NOMO-1 (cell line): ENCODE results near the gene DDX28.
"Not testable (repeated sequence)": the region's sequence is repeated elsewhere in the genome, so short reads cannot be mapped to it uniquely, and the experiment has no call there.

Experiments
- DNase-seq, 2 experiments: peaks; one replicate each; lab custom pipeline; 2025; ENCODE audit not compliant: unreplicated experiment in 2 of 2; lab: John Stamatoyannopoulos, UW

The DDX28 gene

DNA sequence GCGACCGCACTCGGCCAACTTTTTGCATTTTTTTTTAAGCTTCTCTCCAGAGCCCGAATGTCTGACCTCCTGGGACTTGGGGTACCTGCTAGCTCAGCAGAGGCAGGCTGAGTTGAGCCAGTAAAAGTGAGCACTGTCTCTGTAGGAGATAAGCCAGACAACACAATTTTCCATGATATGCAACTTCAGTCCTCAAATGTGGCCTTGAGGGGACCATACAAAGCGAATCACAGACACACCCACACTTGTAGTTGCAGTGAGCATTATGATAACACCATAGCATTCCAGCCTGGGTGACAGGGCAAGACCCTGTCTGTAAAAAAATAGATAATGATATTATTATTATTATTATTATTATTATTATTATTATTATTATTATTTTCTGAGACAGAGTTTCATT, 26.4 kb downstream of the DDX28 start:
- DNase-seq = no peak

- peak; percentile 65 to 74 for DNase-seq
These were observed 27.6 kb downstream of the DDX28 start for GRCh38 chr16:67995423-67995822.

- DNase-seq = not testable (repeated sequence)
These were observed 29.0 kb downstream of the DDX28 start for GRCh38 chr16:67994040-67994408.

DNA sequence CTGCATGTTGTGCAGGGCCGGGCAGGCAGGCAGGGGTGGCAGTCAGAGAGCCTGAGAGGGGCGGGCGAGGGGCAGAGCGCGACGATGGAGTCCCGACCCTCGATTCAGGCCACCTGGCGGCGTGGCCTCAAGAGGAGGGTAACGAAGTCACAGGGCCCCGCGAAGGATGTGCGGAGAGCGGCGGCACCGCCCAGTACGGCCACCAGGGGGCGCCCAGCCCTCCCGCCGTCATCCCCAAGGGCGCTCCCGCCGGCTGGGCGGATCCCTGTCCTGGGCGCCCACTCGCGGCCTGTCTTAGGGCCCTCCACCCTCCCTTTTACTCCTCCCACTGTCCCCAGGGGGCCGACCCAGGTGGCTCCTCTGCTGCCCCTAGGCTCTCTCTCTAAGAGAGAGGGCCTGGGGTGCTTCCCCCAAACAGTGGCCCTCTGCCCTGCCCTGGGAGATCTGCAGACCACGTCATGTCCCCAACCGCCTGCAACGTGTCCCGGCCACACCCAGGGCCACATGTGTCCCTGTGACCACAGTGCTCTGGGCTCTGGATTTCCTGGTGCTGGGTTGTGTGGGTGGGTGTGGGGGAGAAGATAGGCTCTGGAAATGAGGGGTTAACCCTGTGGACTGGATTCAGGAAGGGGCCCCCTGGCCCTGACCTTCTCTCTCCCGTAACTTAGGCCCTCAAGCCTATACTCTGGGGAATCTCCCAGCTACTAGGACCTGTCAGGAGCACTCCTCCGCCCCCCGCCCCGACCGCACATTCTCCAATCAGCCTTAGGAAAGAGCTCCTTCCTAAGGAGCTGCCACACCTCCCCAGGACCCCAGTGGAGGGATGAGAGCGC, 29.6 kb downstream of the DDX28 start:
- DNase-seq = peak; percentile 85 to 91

GRCh38 chr16:67992661-67993206, 30.3 kb downstream of the DDX28 start:
- DNase-seq = no peak

GRCh38 chr16:67990018-67990386, 33.0 kb downstream of the DDX28 start:
- no peak for DNase-seq

DNA sequence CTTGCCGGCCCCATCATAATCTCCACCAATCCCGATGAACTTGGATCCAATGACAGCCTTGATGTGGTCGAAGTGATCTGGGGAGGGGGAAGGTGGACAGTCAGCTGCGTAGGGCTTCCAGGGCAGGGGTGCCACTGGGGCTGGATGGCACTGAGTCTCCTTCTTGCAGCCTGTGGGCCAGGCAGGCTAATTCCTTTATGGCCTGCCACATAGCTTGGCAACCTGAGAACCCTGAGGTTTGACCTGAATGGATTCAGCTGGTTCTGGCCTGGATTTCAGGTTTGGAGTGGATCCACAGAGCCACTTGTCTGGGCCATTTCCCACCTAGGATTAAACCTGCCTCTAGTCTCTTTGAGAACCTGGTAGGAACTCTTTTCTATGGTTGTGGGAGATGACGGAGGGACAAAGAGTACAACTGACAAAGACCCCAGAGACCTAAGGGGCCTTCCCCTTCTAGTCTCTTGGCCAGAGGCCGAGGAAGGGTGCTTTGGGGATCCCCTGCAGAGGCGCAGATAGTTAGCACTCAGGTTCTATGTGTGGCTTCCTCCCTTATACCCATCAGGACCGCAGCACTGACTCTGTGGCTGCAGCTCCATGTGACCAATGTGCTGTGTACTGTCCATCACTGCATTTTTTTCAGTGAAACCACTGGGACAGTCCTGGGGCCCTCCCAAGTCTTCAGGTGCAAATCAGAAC, 33.6 kb downstream of the DDX28 start:
- DNase-seq = no peak

GRCh38 chr16:67988675-67989074, 34.4 kb downstream of the DDX28 start:
- DNase-seq = no peak

DNA sequence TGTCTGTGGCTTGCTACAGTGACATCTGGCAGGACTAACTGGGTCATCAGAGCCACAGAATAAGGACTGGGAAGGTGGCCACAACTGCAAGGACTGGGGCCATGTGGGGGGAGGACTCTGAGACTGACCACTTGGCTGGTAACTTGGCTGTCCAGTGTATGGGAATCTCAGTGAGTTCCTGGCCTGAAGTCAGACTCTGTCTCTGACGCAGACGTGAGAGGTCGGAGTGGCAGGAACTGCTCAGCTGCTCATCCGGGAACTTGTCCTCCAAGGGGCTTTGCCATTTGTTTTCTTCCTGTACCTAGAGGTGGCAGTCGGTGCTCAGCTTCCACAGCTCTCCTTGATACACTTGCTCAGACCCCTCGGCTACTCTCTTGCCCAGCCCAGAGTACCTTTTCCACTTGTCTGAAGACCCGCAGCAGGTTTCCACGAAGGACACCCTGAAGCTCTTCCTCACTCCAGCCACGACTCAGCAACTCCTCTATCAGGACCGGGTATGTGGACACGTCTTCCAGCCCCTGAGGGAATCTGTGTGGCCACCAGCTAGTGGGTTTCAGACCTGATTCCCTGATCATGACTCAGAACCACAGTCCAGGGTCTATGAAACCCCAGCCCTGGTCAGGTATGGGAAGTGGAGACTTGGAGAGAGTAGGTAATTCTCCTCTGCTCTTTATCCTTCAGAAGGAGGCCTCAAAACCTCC, 35.4 kb downstream of the DDX28 start:
- DNase-seq = no peak

GRCh38 chr16:67986949-67987348, 36.1 kb downstream of the DDX28 start:
- DNase-seq = no peak

- DNase-seq = no peak
These were observed 40.9 kb downstream of the DDX28 start for GRCh38 chr16:67982011-67982696.

GRCh38 chr16:67979955-67980678, 42.9 kb downstream of the DDX28 start, which contains the start of gene DPEP3:
Gene DPEP3, minus strand, starts transcription at chr16:67980499. Its CDS starts 119 bp downstream, at chr16:67980380.
- DNase-seq = peak; percentile 48 to 59

DNA sequence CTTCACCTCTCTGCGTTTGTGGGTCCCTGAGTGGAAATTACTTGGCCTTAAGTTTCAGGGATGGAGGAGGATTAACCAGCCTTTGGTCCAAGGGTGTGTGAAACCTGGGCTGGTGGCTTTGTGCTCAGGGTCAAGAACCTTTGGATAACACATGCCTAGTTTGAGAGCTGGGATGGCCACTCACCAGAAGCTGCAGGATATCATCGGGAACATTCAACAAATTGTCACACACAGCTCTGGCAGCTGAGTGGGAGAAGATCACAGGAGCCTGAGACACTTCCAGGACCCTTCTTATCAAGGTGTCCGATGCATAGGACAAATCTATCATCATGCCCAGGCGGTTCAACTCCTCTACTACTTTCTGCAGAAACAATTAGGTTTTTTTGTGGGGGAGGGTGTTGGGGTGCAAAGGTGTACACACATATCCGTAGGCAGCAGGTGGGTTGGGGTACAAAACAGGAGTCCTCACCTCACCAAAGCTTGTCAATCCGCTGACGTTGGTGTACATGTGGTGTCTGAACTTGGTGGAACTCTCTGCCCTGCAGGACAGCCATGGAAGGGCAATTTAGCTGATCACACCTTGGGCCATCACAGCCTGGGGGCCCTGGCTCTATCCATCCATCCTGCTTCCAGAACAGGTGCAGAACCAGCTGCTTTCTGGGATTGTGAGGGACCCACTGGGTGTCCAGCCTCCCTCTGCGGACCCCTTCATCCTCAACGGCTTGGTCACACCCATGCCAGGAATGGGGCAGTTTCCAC, 45.4 kb downstream of the DDX28 start:
- DNase-seq = no peak

GRCh38 chr16:67977005-67977404, 46.0 kb downstream of the DDX28 start:
- no peak for DNase-seq

- DNase-seq = no peak
These were observed 46.8 kb downstream of the DDX28 start for GRCh38 chr16:67976205-67976604.

DNA sequence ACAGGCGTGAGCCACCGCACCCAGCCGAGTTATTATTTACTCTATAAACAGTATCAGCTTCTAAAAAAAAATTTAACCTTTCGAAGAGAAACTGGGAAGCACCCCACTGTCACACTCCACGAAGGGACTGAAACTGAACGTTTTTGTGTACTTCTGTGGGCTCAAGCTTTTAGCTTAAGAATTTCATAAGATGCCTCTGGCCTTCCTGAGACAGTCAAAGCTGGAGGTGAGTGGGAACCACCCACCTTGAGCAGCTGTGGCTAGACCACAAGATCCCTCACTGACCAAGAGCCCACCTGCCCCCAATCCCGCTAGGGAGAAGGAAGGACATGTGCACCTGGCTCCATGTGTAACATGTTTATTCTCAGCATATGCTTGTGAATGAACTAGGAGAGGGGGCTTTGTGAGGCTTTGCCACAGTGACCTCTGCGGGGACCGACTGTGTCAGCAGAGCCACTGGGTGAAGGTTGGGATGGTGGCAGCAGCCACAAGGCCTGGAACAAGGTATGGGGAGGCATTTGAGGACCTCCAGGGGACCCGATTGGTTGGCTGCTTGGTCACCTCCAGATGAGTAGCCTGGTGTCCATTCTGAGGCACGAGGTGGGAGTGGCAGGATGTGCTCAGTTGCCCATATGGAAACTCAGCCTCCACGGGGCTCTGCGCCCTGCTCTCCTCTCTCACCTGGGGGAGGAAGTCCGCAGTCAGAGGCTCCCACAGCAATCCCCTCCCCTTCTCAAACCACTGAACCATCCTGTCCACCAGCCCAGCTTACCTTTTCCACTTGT, 47.5 kb downstream of the DDX28 start:
- no peak for DNase-seq

DNA sequence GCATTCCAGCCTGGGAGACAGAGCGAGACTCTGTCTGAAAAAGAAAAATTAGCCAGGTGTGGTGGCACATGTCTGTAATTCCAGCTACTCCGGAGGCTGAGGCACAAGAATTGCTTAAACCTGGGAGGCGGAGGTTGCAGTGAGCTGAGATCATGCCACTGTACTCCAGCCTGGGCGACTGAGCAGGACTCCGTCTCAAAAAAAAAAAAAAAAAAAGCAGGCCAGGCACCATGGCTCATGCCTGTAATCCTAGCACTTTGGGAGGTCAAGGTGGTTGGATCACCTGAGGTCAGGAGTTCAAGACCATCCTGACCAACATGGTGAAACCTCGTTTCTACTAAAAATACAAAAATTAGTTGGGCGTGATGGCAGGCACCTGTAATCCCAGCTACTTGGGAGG, 50.7 kb downstream of the DDX28 start:
- not testable (repeated sequence) for DNase-seq

DNA sequence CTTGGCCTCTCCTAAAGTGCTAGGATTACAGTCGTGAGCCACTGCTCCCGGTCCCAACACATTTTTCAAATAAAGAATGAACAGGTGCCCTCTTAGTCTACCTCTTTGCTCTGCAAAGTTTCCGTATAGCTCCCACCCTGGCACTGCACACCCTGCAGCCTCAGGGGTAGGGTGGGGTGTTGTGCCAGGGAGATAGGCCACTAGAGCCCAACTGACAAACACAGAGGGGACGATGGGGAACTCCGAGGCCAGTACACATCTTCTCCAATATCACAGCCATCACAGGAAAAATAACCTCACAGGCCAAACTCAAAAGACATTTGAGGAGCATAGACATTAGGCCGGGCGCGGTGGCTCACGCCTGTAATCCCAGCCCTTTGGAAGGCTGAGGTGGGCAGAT, 51.9 kb downstream of the DDX28 start:
- DNase-seq = no peak
